GM18502 (cell line): Measurements from ENCODE around the gene ACAP2.
"Not testable (repeated sequence)": the region's sequence is repeated elsewhere in the genome, so short reads cannot be mapped to it uniquely, and the experiment has no call there.

Experiments used
- ATAC-seq: cut with Tn5 transposase; IDR thresholded peaks from one replicate; pipeline ENCODE4 v1.9.1; 2021; ENCODE audit warnings: mild to moderate bottlenecking; ENCODE audit not compliant: unreplicated experiment, poor library complexity

The ACAP2 gene

GRCh38 chr3:195442573-195443390, at the start of gene ACAP2:
ACAP2 (minus strand) TSS chr3:195443020; CDS start chr3:195442847, 173 bp downstream.
- peak; percentile 93 for ATAC-seq

- ATAC-seq, result no peak
Measured at GRCh38 chr3:195475614-195476013, 32.8 kb upstream of the ACAP2 start.

GRCh38 chr3:195475116-195475515, 32.3 kb upstream of the ACAP2 start:
- ATAC-seq, result not testable (repeated sequence)

- no peak for ATAC-seq
Measured at GRCh38 chr3:195468841-195469240, 26.0 kb upstream of the ACAP2 start.

GRCh38 chr3:195468391-195468776, 25.6 kb upstream of the ACAP2 start:
- ATAC-seq, result no peak

- ATAC-seq, result no peak
Measured at GRCh38 chr3:195467641-195468390, 25.0 kb upstream of the ACAP2 start.

GRCh38 chr3:195466251-195466650, 23.4 kb upstream of the ACAP2 start:
- ATAC-seq, result no peak

- ATAC-seq, result not testable (repeated sequence)
Measured at GRCh38 chr3:195462922-195463321, 20.1 kb upstream of the ACAP2 start.

GRCh38 chr3:195462308-195462610, 19.4 kb upstream of the ACAP2 start:
- no peak for ATAC-seq

GRCh38 chr3:195461594-195462307, 18.9 kb upstream of the ACAP2 start:
- ATAC-seq, result no peak

GRCh38 chr3:195460091-195460713, 17.4 kb upstream of the ACAP2 start:
- no peak for ATAC-seq

GRCh38 chr3:195458316-195458717, 15.5 kb upstream of the ACAP2 start:
- peak; percentile 59 for ATAC-seq

GRCh38 chr3:195455789-195456188, 13.0 kb upstream of the ACAP2 start:
- no peak for ATAC-seq

GRCh38 chr3:195453236-195453635, 10.4 kb upstream of the ACAP2 start:
- no peak for ATAC-seq

- no peak for ATAC-seq
Measured at GRCh38 chr3:195451373-195452015, 8.7 kb upstream of the ACAP2 start.

- ATAC-seq, result no peak
Measured at GRCh38 chr3:195450731-195451229, 8.0 kb upstream of the ACAP2 start.

- no peak for ATAC-seq
Measured at GRCh38 chr3:195448205-195448875, 5.5 kb upstream of the ACAP2 start.

GRCh38 chr3:195447201-195447600, 4.4 kb upstream of the ACAP2 start:
- ATAC-seq, result no peak

- ATAC-seq, result no peak
Measured at GRCh38 chr3:195446359-195446758, 3.5 kb upstream of the ACAP2 start.
